GM18508 (cell line): ENCODE results near the gene MVD.

Source experiments
- ATAC-seq: cut with Tn5 transposase; IDR thresholded peaks from one replicate; pipeline ENCODE4 v1.9.1; 2021; ENCODE audit warnings: moderate number of reproducible peaks; ENCODE audit not compliant: insufficient read depth, unreplicated experiment

Gene MVD

DNA sequence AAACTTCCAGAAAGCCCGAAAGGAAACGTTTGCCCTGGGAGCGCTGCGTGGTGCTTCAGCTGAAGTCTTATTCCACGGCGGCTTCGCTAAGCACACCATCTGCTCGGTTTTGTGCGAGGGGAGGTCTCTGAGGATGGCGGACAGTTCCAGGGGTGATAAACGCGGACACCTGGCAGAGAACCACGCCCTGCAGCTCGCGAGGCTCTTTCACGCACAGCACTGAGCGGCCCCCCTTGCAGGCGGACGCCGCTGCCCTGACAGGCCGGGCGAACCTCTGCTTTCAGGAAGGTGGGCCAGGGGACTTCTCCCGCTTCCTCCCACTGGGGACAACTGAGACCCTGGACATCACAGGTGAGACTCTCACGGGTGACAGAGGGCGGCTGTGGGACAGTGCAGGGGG, 3.7 kb downstream of the MVD start:
- no peak for ATAC-seq

DNA sequence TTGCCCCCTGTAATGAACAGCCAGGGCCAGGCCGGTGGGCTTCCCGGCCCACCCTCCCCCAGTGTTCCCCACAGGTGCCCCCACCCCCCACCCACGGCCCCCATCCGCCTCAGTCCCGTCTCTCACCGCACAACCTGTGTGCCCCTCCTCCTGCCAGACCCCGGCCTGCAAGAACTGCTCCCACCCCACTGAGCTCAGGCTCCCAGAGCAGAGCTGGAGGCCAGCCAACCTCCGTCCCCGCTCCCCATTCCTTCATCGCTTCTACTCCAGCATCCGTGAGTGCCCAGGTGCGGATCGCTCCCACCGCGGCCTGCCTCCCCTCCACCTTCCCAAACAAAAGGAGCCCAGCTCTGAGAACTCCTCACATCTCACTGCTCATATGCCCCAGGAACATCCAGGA, 4.2 kb downstream of the MVD start:
- no peak for ATAC-seq

- ATAC-seq: no peak
These were observed 5.5 kb downstream of the MVD start for GRCh38 chr16:88657371-88657770.

- no peak for ATAC-seq
These were observed 6.5 kb downstream of the MVD start for GRCh38 chr16:88656291-88656980.

DNA sequence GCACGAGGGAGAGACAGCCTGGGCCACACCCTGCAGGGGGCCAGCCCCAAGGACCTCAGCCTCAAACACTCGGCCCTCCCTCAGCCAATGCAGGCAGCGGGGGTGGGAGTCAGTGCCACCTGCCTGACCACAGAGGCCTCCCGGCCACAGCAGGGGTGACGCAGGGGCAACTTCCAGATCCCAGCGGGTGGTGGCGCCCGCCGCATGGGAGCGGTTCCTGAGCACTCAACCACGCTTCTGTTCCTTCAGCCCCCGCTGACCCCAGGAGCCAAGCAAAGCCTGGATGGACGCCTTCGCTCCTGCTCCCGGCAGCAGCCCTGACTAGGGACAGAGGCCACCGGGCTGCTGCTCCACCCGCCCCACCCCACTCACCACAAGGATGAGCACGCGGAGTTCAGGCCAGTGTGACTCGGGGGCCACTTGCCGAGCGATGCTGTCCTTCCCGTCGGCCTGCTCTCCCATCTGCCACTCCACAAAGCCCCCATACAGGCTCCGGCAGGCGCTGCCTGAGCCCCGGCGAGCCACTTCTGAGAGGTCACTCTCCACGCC, 7.1 kb downstream of the MVD start:
- no peak for ATAC-seq

DNA sequence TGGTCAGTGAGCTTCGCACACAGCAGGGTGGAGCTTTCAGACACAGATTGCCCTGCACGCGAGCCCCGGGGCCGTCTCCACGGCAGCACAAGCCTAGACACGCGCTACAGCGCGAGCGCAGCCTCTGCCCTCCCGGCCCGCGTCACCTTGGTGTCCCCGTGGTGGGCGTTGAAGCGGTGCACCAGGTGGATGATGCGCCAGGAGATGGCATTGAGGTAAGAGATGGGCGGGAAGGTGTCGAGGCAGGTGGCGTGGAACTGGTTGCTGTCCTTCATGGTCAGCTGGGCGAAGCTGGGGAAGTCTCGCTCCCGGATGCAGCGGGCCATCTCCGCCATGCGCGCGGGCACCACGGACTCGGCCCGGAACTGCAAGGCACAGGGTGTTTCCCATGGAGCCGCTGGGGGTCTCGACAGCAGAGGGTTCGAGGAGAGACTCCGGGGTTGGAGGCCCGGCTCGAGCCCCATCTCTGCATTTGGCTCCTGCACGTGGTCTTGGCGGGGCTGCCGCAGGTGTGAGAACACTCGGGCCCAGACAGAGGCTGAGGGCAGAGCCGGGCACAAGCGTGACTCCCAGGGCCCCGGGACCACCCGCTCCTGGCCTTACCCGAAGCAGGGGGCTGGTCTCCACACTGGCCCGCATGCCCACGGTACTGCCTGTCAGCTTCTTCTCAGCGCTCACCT, 7.7 kb downstream of the MVD start:
- ATAC-seq: no peak

DNA sequence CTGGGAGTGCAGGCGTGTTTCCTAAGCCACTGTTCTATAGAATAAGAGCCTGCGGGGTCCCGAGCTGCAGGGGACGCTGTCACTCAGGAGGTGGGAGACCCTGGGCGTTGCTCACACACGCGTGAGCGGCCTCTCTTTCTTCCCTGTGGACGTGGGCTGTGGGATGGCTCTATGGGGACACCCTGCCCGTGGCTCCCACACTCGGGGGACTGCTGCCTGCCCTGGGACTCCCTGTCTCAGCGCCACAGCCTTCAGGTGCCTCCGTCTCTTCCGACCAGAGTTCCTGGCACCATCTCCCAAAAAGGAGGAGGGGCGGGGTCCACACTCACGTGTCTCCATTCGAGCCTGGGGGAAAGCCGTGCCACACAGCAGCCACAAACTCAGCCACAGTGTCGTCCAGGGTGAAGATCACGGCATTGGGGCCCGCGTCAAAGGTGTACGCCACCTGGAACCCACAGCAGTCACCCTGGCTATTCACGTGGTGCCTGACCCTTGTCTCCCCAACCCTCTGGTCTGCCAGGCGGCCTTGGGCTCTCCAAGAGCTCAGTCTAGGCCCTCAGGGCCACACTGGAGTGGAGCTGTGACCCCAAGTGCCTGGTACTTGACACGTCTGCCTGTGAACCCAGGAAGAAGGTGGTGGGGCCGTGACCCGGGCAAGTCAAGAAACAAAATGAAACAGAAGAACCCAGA, 8.4 kb downstream of the MVD start:
- ATAC-seq: no peak

DNA sequence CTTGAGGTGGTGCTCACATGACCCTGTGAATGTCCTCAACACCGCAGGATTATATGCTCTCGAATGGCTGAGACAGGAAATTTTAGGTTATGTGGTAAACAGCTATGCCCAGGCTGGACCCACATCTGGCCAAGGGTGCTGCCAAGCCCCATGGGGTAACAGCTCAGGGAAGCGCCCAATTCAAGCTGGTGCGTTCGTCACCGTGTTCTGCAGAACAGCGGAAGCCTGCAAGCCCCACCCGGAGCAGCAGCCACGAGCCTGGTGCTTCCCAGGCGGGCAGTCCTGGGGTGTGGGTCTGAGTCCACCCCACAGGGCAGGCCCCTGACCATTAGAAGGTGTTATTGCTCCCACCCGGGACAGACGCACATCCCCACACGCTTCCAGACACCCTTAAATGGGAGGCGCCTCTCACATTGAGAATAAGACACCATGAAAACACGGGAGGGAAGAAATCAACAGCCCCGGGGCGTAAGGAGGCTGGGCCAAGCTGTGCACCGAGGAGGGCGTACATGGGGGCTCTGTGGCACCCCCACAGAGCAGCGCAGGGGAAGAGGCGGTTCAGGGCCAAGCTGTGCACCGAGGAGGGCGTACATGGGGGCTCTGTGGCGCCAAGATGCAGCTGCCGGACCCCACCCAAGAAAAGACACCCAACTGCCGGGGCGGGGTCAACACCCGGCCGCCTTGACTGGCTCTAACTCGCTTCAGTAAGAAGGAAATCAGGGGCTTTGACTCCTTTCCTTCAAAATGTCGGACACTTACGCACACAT, 9.1 kb downstream of the MVD start:
- ATAC-seq: no peak

- no peak for ATAC-seq
These were observed 9.8 kb downstream of the MVD start for GRCh38 chr16:88653101-88653500.

DNA sequence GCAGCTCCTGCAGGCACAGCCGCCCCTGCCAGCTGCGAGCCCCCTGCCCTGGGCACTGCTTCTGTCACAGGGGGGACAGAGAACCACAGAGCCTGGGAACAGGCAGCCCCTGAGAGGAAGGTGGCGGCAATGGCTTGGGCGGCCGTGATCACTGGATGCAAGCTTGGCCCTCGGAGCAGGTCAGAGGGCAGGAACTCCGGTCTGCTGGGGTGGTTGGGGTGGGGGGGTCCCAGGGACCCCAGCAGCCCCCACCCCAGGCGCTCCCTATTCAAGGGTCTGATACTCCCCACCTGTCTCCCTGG, 10.2 kb downstream of the MVD start:
- ATAC-seq: no peak

- ATAC-seq: no peak
These were observed 10.7 kb downstream of the MVD start for GRCh38 chr16:88651989-88652761.

DNA sequence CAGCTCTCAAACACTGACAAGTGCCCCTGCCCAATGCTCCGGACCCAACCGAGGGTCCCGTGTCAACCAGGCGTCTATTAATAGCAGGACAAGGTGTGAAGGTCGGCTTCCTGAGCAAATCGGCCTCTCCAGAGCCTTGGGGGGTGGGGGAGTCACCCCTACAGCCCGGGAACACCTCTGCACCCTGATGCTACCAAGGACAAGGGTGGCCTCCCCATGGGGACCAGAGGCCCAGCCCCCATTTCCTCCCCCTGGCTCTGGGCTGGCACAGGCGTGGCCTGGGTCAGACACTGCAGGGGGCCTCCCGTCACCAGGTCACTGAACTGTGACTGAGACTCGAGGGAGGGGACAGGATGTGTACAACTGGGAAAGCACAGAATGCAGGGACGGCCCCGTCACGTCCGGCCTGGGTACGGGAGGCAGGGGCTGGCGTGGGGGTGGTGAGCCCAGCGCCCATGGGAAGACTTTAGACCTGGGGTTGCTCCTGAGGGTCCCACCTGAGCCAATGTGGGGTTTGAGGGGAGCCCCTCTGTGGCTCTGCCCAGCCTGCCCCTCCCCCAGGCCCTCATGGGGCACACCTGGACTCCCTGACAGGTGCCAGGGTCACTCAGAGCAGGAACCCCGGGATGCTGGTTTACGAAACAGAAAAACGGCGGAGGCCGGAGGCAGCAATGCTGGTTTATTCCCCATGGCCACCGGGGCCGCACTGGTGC, 11.5 kb downstream of the MVD start:
- peak; percentile 61 for ATAC-seq

DNA sequence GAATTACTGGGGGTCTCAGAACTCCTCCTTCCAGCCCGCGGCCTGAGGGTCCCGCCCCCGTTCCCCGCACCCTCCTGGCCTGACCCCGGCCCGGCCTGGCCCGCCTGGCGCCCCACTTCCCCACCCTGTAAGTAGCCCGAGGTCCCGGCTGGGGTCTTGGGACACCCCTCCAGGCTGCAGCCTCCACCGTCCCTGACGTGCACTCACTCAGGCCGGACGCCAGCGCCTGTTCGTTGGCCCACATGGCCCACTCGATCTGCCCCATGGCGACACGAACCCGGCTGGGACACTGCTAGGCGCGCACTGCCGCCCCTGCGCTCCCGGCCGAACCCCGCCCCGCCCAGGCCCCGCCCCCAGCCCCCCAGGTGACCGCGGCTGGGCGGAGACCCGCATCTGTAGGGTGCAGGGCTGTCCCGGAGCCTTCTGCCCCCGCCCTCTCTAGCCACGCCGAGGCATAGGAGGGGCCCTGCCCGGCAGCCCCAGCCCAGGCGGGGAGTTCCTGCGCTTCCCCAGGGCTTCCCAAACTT, 12.1 kb downstream of the MVD start, which contains the start of gene CYBA:
Gene CYBA (minus strand): TSS at position 305 of the 527 bp plus-strand sequence. CDS start 40 bp downstream, at position 265.
- peak; percentile 33 for ATAC-seq

DNA sequence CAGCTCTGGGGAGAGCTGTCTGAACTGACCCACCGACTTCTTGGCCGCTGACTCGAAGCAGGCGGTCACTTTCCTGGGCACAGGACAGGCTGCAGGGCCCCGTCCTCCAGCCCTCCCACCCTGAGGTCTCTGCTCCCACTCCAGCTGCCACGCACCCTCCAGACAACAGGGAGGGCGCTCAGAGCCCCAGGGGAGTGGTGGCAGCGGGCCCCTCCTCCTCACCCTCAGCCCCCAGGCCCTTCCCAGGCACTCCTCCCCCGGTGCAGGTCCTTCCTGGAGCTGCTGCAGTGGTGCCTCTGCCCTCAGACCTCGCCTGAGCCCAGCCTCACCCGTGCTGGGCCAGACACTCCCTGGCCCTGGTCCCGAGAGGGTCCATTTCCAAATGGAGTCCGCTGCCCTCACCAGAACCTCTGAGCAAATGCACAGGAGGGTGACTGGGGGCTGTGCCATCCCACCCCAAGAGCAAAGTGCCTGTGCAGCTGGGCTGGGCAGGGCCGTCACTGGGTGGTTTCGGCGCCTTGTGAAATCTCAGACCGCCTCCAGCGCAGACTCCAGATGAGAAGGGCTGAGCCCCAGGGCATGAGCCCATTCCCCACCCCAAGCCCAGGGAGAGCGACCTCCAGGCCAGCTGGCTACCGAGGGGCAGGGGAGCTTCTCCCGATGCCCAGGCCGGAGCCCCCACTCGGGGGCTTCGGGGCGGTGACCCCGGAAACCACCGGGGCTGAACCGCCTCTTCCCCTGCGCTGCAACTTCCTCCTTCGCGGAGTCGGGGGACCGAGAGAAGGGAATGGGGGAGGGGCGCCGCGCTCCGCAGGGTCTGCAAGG, 12.8 kb downstream of the MVD start:
- no peak for ATAC-seq

GRCh38 chr16:88649195-88649923, 13.5 kb downstream of the MVD start:
- ATAC-seq: no peak

GRCh38 chr16:88647178-88648070, 15.5 kb downstream of the MVD start:
- no peak for ATAC-seq
